SW 1271 (cell line): Measurements from ENCODE around the gene PALM2AKAP2.
A peak's percentile ranks its signal among the peaks of the same experiment; 100 is the strongest.

Experiments used
- DNase-seq, 2 experiments: peaks; one replicate each; lab custom pipeline; 2025; lab: John Stamatoyannopoulos, UW

PALM2AKAP2 gene

GRCh38 chr9:109771796-109772531 is 8.0 kb upstream of the PALM2AKAP2 start:
- no peak for DNase-seq

GRCh38 chr9:109775516-109775915 is 4.5 kb upstream of the PALM2AKAP2 start:
- no peak for DNase-seq

- DNase-seq = no peak
Measured at GRCh38 chr9:109776391-109776790, 3.6 kb upstream of the PALM2AKAP2 start.

GRCh38 chr9:109780453-109781033 is 545 bp downstream of the PALM2AKAP2 start:
- DNase-seq = peak in 1 of 2 experiments; percentile 39

- no peak for DNase-seq
Measured at GRCh38 chr9:109781086-109781485, 1.1 kb downstream of the PALM2AKAP2 start.

- DNase-seq = no peak
Measured at GRCh38 chr9:109781541-109782197, 1.7 kb downstream of the PALM2AKAP2 start.

- no peak for DNase-seq
Measured at GRCh38 chr9:109787735-109788134, 7.7 kb downstream of the PALM2AKAP2 start.

- DNase-seq = no peak
Measured at GRCh38 chr9:109789556-109789955, 9.6 kb downstream of the PALM2AKAP2 start.

- DNase-seq = no peak
Measured at GRCh38 chr9:109789971-109790370, 10.0 kb downstream of the PALM2AKAP2 start.

GRCh38 chr9:109791003-109791677 is 11.1 kb downstream of the PALM2AKAP2 start:
- no peak for DNase-seq

GRCh38 chr9:109791747-109792146 is 11.7 kb downstream of the PALM2AKAP2 start:
- DNase-seq = no peak

- peak in 1 of 2 experiments; percentile 67 for DNase-seq
Measured at GRCh38 chr9:109792951-109793546, 13.1 kb downstream of the PALM2AKAP2 start.

- no peak for DNase-seq
Measured at GRCh38 chr9:109793921-109794320, 13.9 kb downstream of the PALM2AKAP2 start.

- DNase-seq = no peak
Measured at GRCh38 chr9:109794361-109795012, 14.5 kb downstream of the PALM2AKAP2 start.

- DNase-seq = no peak
Measured at GRCh38 chr9:109795613-109796012, 15.6 kb downstream of the PALM2AKAP2 start.

- no peak for DNase-seq
Measured at GRCh38 chr9:109796078-109796477, 16.1 kb downstream of the PALM2AKAP2 start.

- DNase-seq = no peak
Measured at GRCh38 chr9:109797006-109797405, 17.0 kb downstream of the PALM2AKAP2 start.

GRCh38 chr9:109797509-109797908 is 17.5 kb downstream of the PALM2AKAP2 start:
- no peak for DNase-seq

GRCh38 chr9:109799141-109799540 is 19.1 kb downstream of the PALM2AKAP2 start:
- no peak for DNase-seq

- DNase-seq = peak in 1 of 2 experiments; percentile 34
Measured at GRCh38 chr9:109799792-109800191, 19.8 kb downstream of the PALM2AKAP2 start.

- no peak for DNase-seq
Measured at GRCh38 chr9:109801484-109801883, 21.5 kb downstream of the PALM2AKAP2 start.

GRCh38 chr9:109802491-109802890 is 22.5 kb downstream of the PALM2AKAP2 start:
- DNase-seq = no peak
